DMS114 treated with DMSO at 0.1 percent for 48 hours (cell line): Measurements from ENCODE around the gene ZKSCAN2.
A peak's percentile ranks its signal among the peaks of the same experiment; 100 is the strongest.

Experiments
- DNase-seq: peaks from one replicate; lab custom pipeline; 2025; ENCODE audit not compliant: unreplicated experiment; lab: John Stamatoyannopoulos, UW

The ZKSCAN2 gene

DNA sequence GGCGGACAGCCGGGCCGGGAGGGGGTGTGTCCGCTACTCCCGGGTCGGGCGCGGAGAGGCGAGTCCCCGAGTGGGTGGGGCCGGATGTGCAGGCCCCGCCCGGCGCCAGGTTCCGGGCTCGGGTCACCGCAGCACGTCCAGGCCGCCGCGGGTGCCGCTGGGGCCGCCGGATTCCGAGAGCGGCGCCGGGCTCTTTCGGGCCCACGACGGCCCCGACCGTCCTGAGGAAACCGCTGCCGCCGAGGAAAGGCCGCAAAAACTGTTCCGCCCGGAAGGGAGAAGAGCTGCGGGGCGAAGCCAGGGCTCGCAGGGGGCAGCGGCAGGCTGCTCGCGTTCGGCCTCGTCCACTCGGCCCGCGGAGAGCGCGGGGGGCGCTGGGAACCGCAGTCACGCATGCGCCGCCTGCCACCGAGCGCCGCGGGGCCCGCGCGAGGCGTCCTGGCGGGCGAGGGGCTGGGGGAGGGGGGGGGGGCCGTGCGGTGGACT lies at the start of gene ZKSCAN2:
Gene ZKSCAN2, minus strand, starts transcription at position 376 of the 486 bp plus-strand sequence. CDS start 718 bp downstream, outside the sequence.
- DNase-seq, result peak; percentile 60

GRCh38 chr16:25299792-25300590 lies 42.3 kb upstream of the ZKSCAN2 start:
- no peak for DNase-seq

- DNase-seq, result no peak
These were observed 40.7 kb upstream of the ZKSCAN2 start for GRCh38 chr16:25298165-25298872.

DNA sequence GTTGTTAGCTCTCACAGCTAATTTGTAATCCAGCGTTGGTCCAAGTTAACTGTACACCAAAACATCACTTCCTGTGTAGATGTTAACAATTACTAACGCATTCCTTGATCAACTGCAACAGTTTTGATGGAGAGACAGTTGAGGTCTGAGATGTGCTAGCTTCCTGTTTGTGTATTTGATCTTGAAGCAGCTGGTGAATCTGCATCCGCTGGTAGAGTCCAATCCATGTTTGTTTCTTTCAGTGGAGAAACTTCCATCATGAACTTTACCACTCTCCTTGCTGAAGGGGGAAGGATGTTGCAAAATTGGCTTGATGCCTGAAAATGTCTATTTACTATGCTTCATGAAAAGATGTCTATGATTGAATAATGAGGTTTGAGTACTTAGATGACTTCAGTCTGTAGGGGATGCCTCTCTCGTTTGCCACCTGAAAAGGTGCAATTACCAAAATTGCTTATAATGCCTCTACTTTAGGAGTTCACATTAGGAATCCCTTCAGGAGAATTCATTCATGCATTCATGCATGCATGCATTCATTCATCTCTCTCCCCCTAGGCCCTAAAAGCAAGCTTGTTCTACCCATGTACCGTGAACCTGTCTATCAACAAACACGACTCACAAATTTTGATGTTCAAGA lies 39.6 kb upstream of the ZKSCAN2 start:
- DNase-seq, result no peak

- no peak for DNase-seq
These were observed 33.9 kb upstream of the ZKSCAN2 start for GRCh38 chr16:25291580-25291979.

GRCh38 chr16:25289466-25289865 lies 31.8 kb upstream of the ZKSCAN2 start:
- no peak for DNase-seq

DNA sequence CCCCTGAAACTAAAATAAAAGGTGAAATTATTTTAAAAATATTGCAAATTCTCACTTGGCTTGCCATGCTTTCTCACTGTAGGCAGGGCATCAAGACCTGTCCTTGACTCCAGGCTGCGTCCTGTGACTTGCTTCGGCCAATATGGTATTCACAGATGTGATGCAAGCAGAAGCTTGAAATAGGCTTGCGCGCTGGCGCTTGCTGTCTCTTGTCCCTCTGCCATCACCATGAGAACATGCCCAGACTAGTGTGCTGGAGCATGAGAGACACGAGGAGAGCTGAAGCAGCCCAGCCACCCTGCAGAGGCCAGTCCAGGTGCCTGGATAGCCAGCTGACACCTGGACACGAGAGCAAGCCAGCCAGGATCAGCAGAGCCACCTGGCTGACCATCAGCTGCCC lies 21.8 kb upstream of the ZKSCAN2 start:
- DNase-seq, result no peak

DNA sequence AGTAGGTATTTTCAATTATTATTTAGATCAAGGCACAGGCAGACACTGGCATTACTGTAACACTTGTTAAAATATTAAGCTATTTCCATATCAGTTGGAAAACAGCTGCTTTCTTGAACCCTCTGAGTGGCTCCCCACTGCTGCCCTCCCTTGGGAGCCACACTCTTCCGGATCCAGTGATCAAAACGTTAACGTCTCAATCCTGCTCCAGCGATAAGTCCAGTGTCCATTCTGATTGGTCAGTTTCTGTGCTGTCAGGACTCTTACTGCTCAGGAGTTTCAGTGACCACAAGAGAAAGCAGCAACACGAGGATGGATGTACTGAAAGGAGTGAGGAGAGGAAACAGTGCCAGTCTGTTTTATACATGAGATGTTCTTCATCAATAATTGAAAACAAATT lies 13.8 kb upstream of the ZKSCAN2 start:
- DNase-seq, result no peak

DNA sequence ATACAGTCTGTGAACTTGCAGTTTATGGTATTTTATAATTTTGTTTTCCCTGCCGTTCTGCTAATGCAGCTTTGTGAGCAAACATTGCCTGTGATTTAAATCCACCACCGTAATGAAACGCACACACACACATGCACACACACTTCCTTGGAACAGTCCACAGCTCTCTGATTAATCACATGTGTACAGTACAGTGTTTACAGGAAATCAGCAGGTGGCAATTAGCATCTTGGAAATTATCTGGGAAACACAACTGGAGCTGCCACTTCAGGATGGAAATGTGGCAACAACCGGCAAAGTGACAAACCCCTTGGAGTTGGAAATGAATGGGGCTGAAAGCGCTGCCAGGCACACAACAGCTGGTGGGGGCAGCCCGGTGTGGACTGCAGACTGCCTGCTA lies 12.9 kb upstream of the ZKSCAN2 start:
- DNase-seq, result no peak

- DNase-seq, result no peak
These were observed 12.2 kb upstream of the ZKSCAN2 start for GRCh38 chr16:25269879-25270278.

DNA sequence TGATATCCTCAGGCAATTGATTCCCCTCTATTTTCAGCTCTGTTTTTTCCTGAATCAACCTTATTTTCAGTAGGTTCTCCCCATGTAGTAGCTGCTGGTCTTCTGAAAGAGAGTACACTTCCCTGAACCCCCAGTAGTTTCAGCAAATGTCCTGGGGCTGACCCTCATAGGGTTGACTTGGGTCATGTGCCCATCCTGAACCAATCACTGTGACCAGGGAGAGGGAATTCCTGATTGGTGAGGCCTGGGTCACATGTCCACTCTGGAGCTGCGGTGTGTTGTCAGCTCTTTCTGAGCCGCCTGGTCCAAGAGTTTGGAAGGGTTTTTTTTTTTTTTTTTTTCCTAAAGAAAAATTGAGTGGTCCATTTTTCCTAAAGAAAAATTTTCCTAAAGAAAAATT lies 8.3 kb upstream of the ZKSCAN2 start:
- no peak for DNase-seq

DNA sequence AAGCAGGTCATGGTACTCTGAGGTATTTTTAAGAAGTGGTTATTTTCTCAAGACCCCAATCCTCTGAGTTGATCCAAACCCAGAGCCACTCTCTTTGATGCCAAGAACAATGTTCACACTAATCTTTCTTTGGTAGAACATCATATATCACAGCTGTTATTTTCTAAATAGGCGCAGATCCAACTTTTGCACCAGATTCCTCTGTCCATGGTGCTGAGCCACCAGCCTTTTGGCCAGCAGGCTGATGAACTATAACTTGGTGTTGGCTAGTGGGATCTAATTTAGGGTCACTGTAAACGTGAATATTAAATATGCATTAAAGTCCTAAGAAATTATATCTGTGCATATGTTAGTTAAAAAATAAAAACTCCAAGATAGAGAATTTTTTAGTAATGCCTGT lies 7.0 kb upstream of the ZKSCAN2 start:
- DNase-seq, result no peak

- no peak for DNase-seq
These were observed 2.8 kb upstream of the ZKSCAN2 start for GRCh38 chr16:25260416-25260815.

- DNase-seq, result no peak
These were observed 1.2 kb upstream of the ZKSCAN2 start for GRCh38 chr16:25258861-25259179.

GRCh38 chr16:25257956-25258860 lies 563 bp upstream of the ZKSCAN2 start:
- DNase-seq, result peak; percentile 60

GRCh38 chr16:25256695-25257469 lies 763 bp downstream of the ZKSCAN2 start:
- DNase-seq, result no peak

GRCh38 chr16:25253322-25253721 lies 4.3 kb downstream of the ZKSCAN2 start:
- DNase-seq, result no peak

DNA sequence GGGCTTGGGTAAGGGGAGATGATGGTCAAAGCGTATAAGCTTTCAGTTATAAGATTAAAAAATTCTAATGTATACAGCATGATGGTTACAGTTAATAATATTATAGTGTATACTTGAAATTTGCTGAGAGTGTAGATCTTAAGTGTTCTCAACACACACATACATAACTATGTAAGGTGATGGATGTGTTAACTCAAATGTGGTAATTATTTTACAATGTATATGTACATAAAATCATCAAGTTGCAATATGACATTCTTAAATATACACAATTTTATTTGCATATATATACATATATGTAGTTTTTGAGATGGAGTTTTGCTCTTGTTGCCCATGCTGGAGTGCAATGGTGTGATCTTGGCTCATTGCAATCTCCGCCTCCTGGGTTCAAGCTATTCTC lies 7.2 kb downstream of the ZKSCAN2 start:
- DNase-seq, result no peak

GRCh38 chr16:25235991-25236390 lies 21.7 kb downstream of the ZKSCAN2 start:
- DNase-seq, result no peak

GRCh38 chr16:25228372-25228771 lies 29.3 kb downstream of the ZKSCAN2 start:
- no peak for DNase-seq
